ENCODE data around the gene NFATC2. TPM values are rescaled to one million over a fixed set of nuclear protein-coding genes. Genes with fewer than 3 reads are reported as not detected.

Gene NFATC2
- total RNA-seq, 1 donor from 2014 or later = 7.6 TPM

GRCh38 chr20:51372176-51372803, 170.2 kb downstream of the NFATC2 start:
- Histone ChIP-seq H3K4me3 (no peak overlapping the region), H3K36me3 (no peaks in the 10 kb centered on the region), H3K4me1 (peaks cover 7% of the 10 kb centered on the region), H3K9me3 (no peaks in the 10 kb centered on the region), H3K27me3 (no peaks in the 10 kb centered on the region), H3K27ac (no peak overlapping the region)
- peak; percentile 77 for TF ChIP-seq CTCF (IDR thresholded peaks at IDR 0.05)
- peak; percentile 88 for ATAC-seq
- intact Hi-C loops (cut with DNase I) = loop anchor here (10.0 kb wide), 1 partner anchor 223 kb away; no protein-coding TSS in a partner anchor
- peak; percentile 71 for DNase-seq

- no peak for ATAC-seq
- no peak for DNase-seq
- intact Hi-C loops (cut with DNase I) = loop anchor here (10.0 kb wide), 1 partner anchor 223 kb away; no protein-coding TSS in a partner anchor
- no peaks in the 10 kb centered on the region for H3K36me3 ChIP-seq
- H3K4me3 ChIP-seq = no peak overlapping the region
- H3K4me1 ChIP-seq = peaks cover 7% of the 10 kb centered on the region
- H3K9me3 ChIP-seq = no peaks in the 10 kb centered on the region
- no peaks in the 10 kb centered on the region for H3K27me3 ChIP-seq
- TF ChIP-seq CTCF (IDR thresholded peaks at IDR 0.05) = no peak
- no peak overlapping the region for H3K27ac ChIP-seq
These were observed 170.8 kb downstream of the NFATC2 start for GRCh38 chr20:51371720-51372119.

GRCh38 chr20:51369503-51369902, 173.0 kb downstream of the NFATC2 start:
- H3K27me3 ChIP-seq = no peaks in the 10 kb centered on the region
- no peak overlapping the region for H3K27ac ChIP-seq
- ATAC-seq (no peak), DNase-seq (no peak)
- H3K9me3 ChIP-seq = no peaks in the 10 kb centered on the region
- H3K36me3 ChIP-seq = no peaks in the 10 kb centered on the region
- H3K4me1 ChIP-seq = peaks cover 5% of the 10 kb centered on the region
- no peak overlapping the region for H3K4me3 ChIP-seq
- intact Hi-C loops (cut with DNase I) = no loop called here
- no peak for TF ChIP-seq CTCF (IDR thresholded peaks at IDR 0.05)

DNA sequence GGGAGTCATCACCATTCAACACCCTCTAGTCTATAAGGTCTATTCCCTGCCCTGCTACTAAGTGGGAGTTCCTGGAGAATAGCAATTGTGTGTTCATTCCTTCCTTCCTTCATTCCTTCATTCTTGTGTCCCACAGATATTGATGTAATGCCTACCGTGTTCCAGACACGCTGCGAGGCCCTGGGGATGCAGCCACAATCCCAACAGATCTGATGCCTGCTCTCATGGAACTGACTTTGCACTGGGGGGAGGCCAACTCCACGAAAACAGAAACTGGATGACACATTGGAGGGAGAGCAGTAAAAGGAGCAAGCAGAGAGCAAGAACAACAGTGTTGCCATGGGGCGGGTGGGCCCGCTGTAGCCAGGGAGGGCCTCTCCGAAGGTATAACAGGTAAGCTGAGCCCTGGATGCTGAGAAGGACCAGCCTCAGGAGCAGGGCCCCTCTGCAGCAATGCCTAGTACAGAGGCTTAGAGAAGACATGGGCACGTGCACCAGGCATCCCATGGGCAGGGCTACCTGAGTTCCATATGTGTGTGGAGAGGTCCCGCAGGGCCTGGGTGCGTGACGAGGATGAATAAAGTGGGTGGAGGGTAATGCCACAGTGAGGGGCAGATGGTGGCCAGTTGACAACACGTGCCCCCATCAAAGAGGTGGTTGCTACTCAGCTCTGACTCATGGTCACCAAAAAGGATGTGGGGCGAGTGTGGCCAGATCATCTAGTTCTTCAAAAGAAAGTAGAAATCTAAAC, 173.9 kb downstream of the NFATC2 start:
- H3K4me1 ChIP-seq = no peaks in the 10 kb centered on the region
- no peak overlapping the region for H3K4me3 ChIP-seq
- no peak overlapping the region for H3K27ac ChIP-seq
- intact Hi-C loops (cut with DNase I) = no loop called here
- no peaks in the 10 kb centered on the region for H3K36me3 ChIP-seq
- no peaks in the 10 kb centered on the region for H3K27me3 ChIP-seq
- no peak for ATAC-seq
- no peak for TF ChIP-seq CTCF (IDR thresholded peaks at IDR 0.05)
- DNase-seq = peak; percentile 52
- peaks cover 5% of the 10 kb centered on the region for H3K9me3 ChIP-seq

DNA sequence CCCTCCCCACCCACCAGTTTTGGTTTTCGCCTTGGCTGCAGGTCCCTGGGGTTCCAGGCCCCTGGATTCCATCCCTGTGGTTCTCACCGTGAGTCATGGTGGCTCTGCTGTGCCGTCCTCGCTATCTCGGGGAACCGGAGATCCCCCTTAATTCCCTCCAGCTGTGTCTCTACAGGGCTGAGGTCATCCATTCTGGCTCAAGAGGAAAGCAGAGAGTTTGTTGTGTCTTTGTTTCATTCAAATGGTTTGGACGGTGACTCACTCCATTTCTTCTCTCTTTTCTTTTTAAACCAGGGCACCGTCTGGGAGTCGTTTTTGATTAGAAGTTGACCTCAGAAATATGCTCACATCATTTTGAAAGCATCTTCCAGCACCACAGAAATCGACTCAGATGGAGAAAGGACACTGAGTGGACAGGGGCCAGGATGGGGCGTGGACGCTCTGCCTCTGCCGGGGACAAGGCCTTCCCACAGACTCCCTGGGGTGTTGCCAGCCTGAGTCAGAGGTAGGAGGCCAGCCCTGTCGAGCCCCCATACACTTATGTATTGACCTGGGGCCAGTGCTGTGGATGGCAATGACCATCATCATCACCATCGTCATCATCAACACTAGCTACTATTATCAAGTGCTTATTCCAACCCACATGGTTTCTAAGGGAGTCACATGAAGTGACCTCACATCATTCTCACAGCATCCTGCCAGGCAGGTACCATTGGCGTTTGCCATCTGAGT, 176.2 kb downstream of the NFATC2 start:
- Histone ChIP-seq H3K4me3 (no peak overlapping the region), H3K27me3 (no peaks in the 10 kb centered on the region), H3K4me1 (no peaks in the 10 kb centered on the region), H3K9me3 (peaks cover 7% of the 10 kb centered on the region), H3K27ac (peak overlapping the region; percentile 60), H3K36me3 (no peaks in the 10 kb centered on the region)
- DNase-seq (no peak), ATAC-seq (no peak)
- intact Hi-C loops (cut with DNase I) = no loop called here
- no peak for TF ChIP-seq CTCF (IDR thresholded peaks at IDR 0.05)

Measured in upper lobe of right lung (tissue), 1 donor.